Activated T-helper 2 cell treated with anti-CD3 and anti-CD28 coated beads, Interferon-gamma antibody, Interleukin-2, Interleukin-4, amounts not matched to agents 10 μg/mL and 5 μg/mL and 100 μg/mL, durations not matched to agents 14 hours and 24 hours and 36 hours (primary cell): ENCODE results near the gene FSTL4. TPM values are rescaled to one million over a fixed set of nuclear protein-coding genes. Genes with fewer than 3 reads are reported as not detected.
"Not testable (repeated sequence)": the region's sequence is repeated elsewhere in the genome, so short reads cannot be mapped to it uniquely, and the experiment has no call there.

Experiments
- DNase-seq: peaks from one replicate; pipeline ENCODE4 v3.0.0; 2021; ENCODE audit warnings: low spot score
- H3K27ac Mint-ChIP-seq: one replicate; pipeline ENCODE4 v1.8.0; 2021; ENCODE audit warnings: mixed read lengths
- H3K27me3 Mint-ChIP-seq: one replicate; pipeline ENCODE4 v1.8.0; 2021; ENCODE audit warnings: low read depth, mixed read lengths
- H3K36me3 Mint-ChIP-seq: one replicate; pipeline ENCODE4 v1.8.0; 2021; ENCODE audit warnings: low read depth, mixed read lengths
- H3K4me1 Mint-ChIP-seq: one replicate; pipeline ENCODE4 v1.8.0; 2021; ENCODE audit warnings: low read depth, mixed read lengths
- H3K4me3 Mint-ChIP-seq: one replicate; pipeline ENCODE4 v1.8.0; 2021; ENCODE audit warnings: low read depth, mild to moderate bottlenecking, moderate library complexity, mixed read lengths
- H3K9me3 Mint-ChIP-seq: one replicate; pipeline ENCODE4 v1.8.0; 2021; ENCODE audit warnings: mixed read lengths
- intact Hi-C: fragments of 100-400 bp; cut with micrococcal nuclease; formaldehyde crosslinking; loops from one replicate; pipeline ENCODE4 v1.15.1; 2023
- total RNA-seq: library from RNA; stranded (reverse); gene quantifications from 2 replicates; pipeline ENCODE4 v1.2.3, GENCODE V29; 2022

The FSTL4 gene
- total RNA-seq, 1 donor from 2014 or later, result 2.1 TPM

DNA sequence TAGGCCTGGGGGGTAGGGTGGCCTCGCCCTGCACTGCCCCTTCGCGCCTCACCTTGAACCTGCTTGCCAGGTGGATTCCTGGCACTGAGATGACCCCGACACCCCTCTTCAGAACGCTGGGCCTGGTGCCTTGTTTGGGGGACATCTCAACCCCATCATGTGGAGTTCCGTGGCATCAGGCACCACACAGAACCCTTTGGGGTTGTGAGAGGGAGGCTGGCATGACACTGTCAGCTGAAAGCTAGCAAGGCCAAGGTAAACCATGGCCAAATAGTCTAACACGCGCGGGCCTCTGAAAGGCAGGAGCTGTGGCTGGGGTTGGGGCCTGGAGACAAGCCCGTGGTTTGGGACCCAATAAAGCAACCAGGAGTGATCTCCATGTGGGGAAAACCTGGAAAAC lies 163.2 kb downstream of the FSTL4 start:
- intact Hi-C loops, result no loop called here
- no peaks in the 10 kb centered on the region for H3K36me3 Mint-ChIP-seq
- no peak overlapping the region for H3K4me3 Mint-ChIP-seq
- no peak for DNase-seq
- no peaks in the 10 kb centered on the region for H3K9me3 Mint-ChIP-seq
- no peaks in the 10 kb centered on the region for H3K4me1 Mint-ChIP-seq
- peaks cover 26% of the 10 kb centered on the region for H3K27me3 Mint-ChIP-seq
- no peak overlapping the region for H3K27ac Mint-ChIP-seq

DNA sequence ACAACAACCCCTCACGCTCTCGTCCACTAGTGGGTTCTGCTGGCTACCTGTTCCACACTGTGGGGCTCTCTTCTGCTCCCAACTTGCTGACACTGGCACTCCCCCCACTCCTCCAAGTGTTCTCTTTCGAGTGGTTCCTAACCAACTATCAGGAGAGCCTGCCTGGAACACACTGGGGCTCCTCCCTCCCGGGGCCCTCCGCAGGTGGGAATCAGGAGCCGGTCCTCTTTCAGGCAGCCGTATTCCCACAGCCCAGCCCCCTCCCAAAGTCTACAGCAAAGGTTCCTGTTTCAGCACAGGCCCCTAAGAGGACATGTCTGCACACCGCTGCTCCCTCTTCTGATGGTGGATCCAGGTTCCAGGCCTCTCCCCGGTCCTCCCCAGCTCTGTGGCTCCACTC lies 165.9 kb downstream of the FSTL4 start:
- Mint-ChIP-seq H3K27me3 (peaks cover 11% of the 10 kb centered on the region), H3K9me3 (no peaks in the 10 kb centered on the region), H3K4me1 (no peaks in the 10 kb centered on the region), H3K4me3 (no peak overlapping the region), H3K27ac (no peak overlapping the region), H3K36me3 (no peaks in the 10 kb centered on the region)
- intact Hi-C loops, result no loop called here
- no peak for DNase-seq

DNA sequence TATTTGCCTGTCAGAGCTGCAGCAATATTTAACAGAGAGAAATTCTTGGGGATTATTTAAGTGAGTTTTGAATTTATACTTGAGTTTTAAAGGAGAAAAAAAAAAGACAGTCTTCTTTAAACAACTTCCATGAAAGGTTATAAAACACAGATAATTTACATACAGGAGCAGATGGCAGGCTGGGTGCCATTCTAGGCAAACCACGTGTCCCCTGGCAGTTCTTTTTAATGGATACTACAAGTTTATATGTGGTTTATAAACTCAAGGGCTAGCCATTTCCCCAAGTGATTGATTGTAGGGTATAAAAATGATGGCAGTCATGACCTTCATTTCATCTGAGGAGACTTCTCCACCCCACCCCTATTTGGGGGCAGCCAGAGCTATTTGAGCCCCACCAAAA lies 166.6 kb downstream of the FSTL4 start:
- Mint-ChIP-seq H3K4me3 (no peak overlapping the region), H3K27me3 (peaks cover 10% of the 10 kb centered on the region), H3K27ac (no peak overlapping the region), H3K9me3 (no peaks in the 10 kb centered on the region), H3K36me3 (no peaks in the 10 kb centered on the region), H3K4me1 (no peaks in the 10 kb centered on the region)
- DNase-seq, result no peak
- intact Hi-C loops, result no loop called here

DNA sequence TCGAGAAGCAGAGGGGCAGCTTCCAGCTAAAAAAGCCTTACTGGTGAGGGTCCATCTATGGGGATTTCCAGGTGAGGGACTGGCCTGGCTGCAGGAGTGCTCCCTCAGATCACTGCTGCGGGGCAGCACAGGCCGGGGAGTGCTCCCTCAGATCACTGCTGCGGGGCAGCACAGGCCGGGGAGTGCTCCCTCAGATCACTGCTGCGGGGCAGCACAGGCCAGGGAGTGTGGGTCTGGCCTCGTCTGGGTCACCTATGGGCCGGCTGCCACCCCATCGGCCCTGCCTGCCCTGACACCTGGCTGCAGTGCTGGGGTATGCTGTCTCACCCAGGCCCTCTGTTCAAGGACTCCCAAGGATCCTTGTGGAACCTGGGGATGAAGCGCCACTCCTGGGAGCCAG lies 167.1 kb downstream of the FSTL4 start:
- intact Hi-C loops, H3K27ac Mint-ChIP-seq, H3K36me3 Mint-ChIP-seq, DNase-seq, H3K27me3 Mint-ChIP-seq, H3K4me3 Mint-ChIP-seq, H3K4me1 Mint-ChIP-seq, H3K9me3 Mint-ChIP-seq: not testable (repeated sequence)

DNA sequence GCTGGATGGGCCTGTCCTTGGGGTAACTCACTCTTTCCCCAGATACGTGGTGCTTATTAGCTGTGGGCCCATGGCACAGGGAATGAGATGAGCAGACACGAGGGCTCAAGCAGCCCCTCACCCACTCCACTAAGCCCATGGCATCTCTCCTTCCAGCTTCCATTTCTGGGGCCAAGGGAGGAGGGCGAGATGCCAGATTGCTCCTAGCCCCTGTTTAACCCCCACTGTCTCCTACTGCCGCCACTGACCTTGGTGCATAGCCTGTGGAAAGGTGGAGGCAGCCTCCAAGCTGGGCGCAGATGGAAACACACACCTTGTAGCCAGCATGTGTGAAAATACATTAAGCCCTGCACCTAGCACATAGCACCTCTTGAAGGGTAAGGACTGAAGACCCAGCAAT lies 167.6 kb downstream of the FSTL4 start:
- intact Hi-C loops, result no loop called here
- no peak overlapping the region for H3K27ac Mint-ChIP-seq

DNA sequence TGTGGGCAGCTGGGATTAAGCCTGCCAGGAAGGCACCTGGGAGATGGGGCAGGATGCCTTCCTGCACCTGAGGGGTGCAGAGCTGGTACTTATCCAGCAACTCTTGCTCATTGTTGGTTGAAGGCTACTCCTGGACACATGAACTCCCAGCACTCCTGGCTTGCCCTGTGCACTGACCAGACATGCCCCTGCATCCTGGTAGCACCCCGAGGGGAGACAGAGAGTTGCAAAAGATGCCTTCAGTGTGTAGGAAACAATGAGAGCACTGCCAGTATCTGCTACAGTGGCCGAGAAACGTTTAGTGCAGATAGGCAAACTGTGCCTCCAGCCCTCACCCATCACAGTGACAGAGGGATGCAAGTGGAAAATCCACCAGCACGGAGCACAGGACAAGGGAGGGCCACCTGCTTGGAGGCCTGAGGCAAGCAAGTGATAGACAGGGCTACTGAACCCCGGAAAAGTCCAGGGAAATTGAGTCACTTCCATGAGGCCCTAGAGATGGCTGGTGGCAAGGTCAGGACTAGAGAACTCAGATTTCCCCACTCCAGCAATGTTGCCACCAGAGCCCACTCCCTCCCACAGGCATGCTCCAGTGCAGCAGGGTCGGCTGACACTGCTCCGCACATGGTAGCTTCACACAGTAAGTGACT lies 171.1 kb downstream of the FSTL4 start:
- no peaks in the 10 kb centered on the region for H3K9me3 Mint-ChIP-seq
- no peak for DNase-seq
- H3K4me3 Mint-ChIP-seq, result no peak overlapping the region
- H3K4me1 Mint-ChIP-seq, result no peaks in the 10 kb centered on the region
- no peak overlapping the region for H3K27ac Mint-ChIP-seq
- peaks cover 16% of the 10 kb centered on the region for H3K27me3 Mint-ChIP-seq
- no peaks in the 10 kb centered on the region for H3K36me3 Mint-ChIP-seq
- intact Hi-C loops, result no loop called here

More for the DNA sequence above, 167.6 kb downstream of the FSTL4 start:
- H3K36me3 Mint-ChIP-seq, result no peaks in the 10 kb centered on the region
- H3K27me3 Mint-ChIP-seq, result peaks cover 7% of the 10 kb centered on the region
- no peak overlapping the region for H3K4me3 Mint-ChIP-seq
- no peaks in the 10 kb centered on the region for H3K4me1 Mint-ChIP-seq
- no peaks in the 10 kb centered on the region for H3K9me3 Mint-ChIP-seq
- DNase-seq, result no peak

DNA sequence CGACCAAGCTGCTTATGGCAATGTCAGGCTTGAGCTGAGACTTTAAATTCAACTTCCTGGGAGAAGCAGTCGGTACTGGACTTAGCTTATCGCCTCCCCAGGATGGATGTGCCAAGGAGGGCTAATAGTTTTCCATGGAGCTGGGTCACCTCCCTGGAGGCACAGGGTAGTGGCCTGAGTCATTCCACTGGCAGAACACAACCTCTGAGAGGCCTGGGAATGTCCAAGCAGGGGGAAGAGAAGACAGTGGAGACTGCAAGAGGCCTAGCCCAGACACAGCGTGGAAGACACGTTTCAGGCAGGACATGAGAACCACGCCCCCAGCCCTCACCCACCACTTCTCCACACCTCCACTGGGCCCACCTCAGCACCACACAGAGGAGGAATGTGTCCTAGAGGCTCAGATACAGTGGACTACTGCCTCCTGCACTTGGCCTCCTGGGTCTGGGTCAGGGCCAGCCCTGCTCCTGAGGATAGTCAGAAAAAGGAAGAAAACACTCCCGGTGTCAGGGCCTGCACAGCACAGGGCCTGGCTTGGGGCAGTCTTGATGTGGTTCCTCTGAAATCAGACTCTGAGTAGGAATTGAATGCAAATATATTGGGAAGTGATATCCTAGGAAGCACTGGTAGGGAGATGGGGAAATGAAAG lies 171.8 kb downstream of the FSTL4 start:
- H3K9me3 Mint-ChIP-seq, result no peaks in the 10 kb centered on the region
- intact Hi-C loops, result no loop called here
- no peaks in the 10 kb centered on the region for H3K36me3 Mint-ChIP-seq
- peaks cover 22% of the 10 kb centered on the region for H3K27me3 Mint-ChIP-seq
- H3K4me3 Mint-ChIP-seq, result no peak overlapping the region
- H3K27ac Mint-ChIP-seq, result no peak overlapping the region
- H3K4me1 Mint-ChIP-seq, result no peaks in the 10 kb centered on the region
- no peak for DNase-seq

DNA sequence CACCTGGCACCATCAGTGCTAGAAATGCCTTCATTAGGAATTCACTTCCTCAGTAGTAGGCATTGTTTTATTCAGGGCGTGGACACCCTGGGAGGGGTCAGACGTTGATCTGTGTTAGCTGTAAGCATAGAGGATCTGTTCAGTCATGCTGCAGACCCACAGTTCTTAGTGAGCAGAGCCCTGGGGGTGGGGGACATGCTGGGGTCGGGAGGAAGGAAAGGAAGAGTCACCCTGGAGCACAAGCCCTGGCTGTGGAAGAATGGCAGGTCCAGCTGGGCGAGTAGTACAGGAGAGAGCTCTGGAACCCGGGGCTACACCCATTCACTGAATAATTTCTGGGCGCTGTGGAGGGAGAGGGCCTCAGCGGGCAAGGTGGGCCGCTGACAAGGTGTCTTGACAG lies 172.5 kb downstream of the FSTL4 start:
- Mint-ChIP-seq H3K4me3 (no peak overlapping the region), H3K9me3 (no peaks in the 10 kb centered on the region)

DNA sequence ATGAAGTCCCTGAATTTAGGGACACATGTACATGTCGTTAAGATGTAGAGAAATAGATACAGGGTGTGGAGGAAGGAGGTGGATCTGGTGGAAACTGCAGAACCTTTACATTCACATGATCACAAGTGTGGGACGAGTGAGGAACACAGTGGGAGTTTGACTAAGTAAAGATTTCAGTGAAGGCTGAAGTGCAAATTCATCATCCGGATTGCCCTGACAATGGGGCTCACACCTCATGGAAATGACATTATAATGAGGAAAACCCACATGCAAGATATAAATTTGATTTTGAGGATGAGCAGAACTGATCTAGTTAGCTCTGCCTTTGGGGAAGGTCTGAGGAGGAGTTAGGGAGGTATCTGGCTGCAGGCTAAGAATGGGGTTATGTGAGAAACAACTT lies 173.9 kb downstream of the FSTL4 start:
- Mint-ChIP-seq H3K27ac (no peak overlapping the region), H3K9me3 (no peaks in the 10 kb centered on the region), H3K4me3 (no peak overlapping the region), H3K4me1 (no peaks in the 10 kb centered on the region), H3K36me3 (no peaks in the 10 kb centered on the region), H3K27me3 (peaks cover 32% of the 10 kb centered on the region)
- intact Hi-C loops, result no loop called here
- DNase-seq, result no peak

More for the DNA sequence above, 172.5 kb downstream of the FSTL4 start:
- DNase-seq, result no peak
- intact Hi-C loops, result no loop called here
- Mint-ChIP-seq H3K27ac (no peak overlapping the region), H3K4me1 (no peaks in the 10 kb centered on the region), H3K27me3 (peaks cover 27% of the 10 kb centered on the region), H3K36me3 (no peaks in the 10 kb centered on the region)

DNA sequence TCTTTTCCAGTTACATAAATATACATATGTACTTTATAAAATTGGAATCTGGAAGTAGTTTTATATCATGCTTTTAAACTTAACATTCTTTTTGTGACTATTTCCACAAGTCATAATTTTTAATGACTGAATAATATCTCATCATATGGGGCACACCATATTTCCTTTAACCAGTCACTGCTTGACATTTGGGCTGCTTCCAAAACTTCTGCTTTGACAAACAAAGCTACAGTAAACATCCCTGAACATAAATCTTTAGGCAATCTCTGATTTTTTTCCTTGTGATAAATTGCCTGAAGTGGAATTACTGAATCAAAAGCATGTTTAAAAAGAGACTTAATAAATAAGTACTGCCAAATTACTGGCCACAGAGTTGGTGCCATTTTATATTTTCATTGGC lies 178.0 kb downstream of the FSTL4 start:
- intact Hi-C loops, result no loop called here
- Mint-ChIP-seq H3K36me3 (no peaks in the 10 kb centered on the region), H3K4me3 (no peak overlapping the region), H3K9me3 (no peaks in the 10 kb centered on the region), H3K27me3 (peaks cover 54% of the 10 kb centered on the region), H3K27ac (no peak overlapping the region), H3K4me1 (no peaks in the 10 kb centered on the region)
- no peak for DNase-seq

DNA sequence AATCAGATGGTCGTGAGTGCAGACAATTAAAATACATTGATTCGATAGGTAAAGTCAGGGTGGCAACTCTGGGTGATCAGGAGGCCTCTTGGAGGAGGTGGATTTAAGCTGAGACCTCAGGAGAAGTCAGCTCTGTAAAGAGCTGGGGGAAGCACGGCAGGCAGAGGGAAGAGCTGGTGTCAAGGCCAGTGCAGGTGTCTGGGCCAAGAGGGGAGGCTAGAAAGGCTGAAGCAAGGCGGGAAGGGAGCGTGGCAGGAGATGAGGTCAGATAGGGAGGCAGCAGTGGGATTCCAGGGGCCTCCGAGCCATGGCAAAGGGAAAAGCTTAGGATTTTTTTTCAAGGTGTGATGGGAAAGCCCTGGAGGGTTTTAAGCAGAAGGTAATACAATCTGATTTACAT lies 178.7 kb downstream of the FSTL4 start:
- no peaks in the 10 kb centered on the region for H3K36me3 Mint-ChIP-seq
- no peak overlapping the region for H3K27ac Mint-ChIP-seq
- H3K4me1 Mint-ChIP-seq, result no peaks in the 10 kb centered on the region
- no peak overlapping the region for H3K4me3 Mint-ChIP-seq
- H3K27me3 Mint-ChIP-seq, result peaks cover 54% of the 10 kb centered on the region
- intact Hi-C loops, result no loop called here
- no peaks in the 10 kb centered on the region for H3K9me3 Mint-ChIP-seq
- no peak for DNase-seq

DNA sequence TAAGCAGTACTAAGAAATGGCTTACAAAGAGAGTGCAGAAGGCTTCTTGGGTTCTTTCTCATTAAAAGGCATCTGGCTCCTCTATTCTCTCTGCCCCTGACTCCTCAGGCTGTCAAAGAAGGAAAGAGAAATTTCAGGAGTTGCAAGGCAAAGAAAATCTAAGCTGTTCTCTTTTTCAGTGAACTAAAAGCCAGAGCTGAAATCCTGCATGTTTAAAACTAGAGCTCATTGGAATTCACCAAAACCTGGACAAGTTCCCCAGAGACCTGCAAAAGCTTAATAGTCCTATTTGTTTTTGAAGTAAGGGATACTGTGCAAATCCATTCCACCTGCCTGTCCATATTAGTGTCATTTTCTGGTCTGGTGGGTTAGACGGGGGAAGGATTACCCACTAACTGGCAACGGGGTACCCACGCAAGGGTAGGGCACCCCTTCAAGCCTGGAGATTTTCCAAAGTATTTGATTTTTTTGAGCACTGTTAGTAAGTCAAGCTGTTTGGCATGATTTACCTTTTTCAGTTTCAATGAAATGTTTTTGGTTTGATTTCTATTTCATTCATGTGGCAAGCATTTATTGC lies 179.3 kb downstream of the FSTL4 start:
- Mint-ChIP-seq H3K4me1 (no peaks in the 10 kb centered on the region), H3K9me3 (no peaks in the 10 kb centered on the region), H3K4me3 (no peak overlapping the region), H3K27ac (no peak overlapping the region), H3K36me3 (no peaks in the 10 kb centered on the region), H3K27me3 (peaks cover 48% of the 10 kb centered on the region)
- DNase-seq, result no peak
- intact Hi-C loops, result no loop called here

DNA sequence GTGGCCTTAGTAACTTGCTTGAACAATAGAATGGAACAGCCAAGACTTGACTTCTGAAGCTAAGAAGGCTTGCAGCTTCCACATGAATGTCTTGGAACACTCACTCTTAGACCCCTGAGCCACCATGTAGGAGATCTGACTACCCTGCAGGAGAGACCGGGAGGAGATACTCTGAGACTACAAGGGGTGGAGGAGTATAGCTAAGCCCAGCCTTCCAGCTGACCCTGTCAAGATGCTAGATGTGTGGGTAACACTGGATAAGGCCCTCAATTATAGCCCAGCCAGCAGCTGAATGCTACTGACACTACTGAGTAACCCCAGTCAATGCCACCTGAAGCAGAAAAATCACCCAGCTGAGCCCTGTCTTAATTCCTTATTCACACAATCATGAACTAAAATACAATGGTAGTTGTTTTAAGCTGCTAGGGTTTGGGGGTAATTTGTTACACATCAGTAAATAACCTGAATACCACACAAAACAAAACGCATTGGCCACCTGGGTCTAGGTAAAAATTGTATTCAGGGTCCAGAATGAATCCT lies 180.9 kb downstream of the FSTL4 start:
- H3K27me3 Mint-ChIP-seq, result peaks cover 43% of the 10 kb centered on the region
- no peak overlapping the region for H3K27ac Mint-ChIP-seq
- H3K4me3 Mint-ChIP-seq, result no peak overlapping the region
- H3K9me3 Mint-ChIP-seq, result no peaks in the 10 kb centered on the region
- no peaks in the 10 kb centered on the region for H3K4me1 Mint-ChIP-seq
- no peaks in the 10 kb centered on the region for H3K36me3 Mint-ChIP-seq
- intact Hi-C loops, result no loop called here
- no peak for DNase-seq
